Upper lobe of right lung (tissue), 1 donor: ENCODE measurements around the gene SLC22A5. TPM values are rescaled to one million over a fixed set of nuclear protein-coding genes. Genes with fewer than 3 reads are reported as not detected.

Experiments
- ATAC-seq: fragments of 200-7000 bp; cut with Tn5 transposase; one replicate; pipeline ENCODE4 v1.9.1; 2020; ENCODE audit warnings: mild to moderate bottlenecking, moderate library complexity
- DNase-seq: peaks from one replicate; pipeline ENCODE4 v3.0.0-alpha.2; 2020
- H3K27ac ChIP-seq: fragments of 200-600 bp; one replicate; pipeline ENCODE4 v1.8.0; 2022
- H3K27me3 ChIP-seq: fragments of 200-600 bp; one replicate; pipeline ENCODE4 v1.8.0; 2022; ENCODE audit warnings: mild to moderate bottlenecking
- H3K36me3 ChIP-seq: fragments of 200-600 bp; one replicate; pipeline ENCODE4 v1.8.0; 2022
- H3K4me1 ChIP-seq: fragments of 200-600 bp; one replicate; pipeline ENCODE4 v1.8.0; 2022
- H3K4me3 ChIP-seq: fragments of 200-600 bp; one replicate; pipeline ENCODE4 v1.8.0; 2022; ENCODE audit warnings: mild to moderate bottlenecking
- H3K9me3 ChIP-seq: fragments of 200-600 bp; one replicate; pipeline ENCODE4 v1.8.0; 2022
- intact Hi-C: fragments of 100-400 bp; cut with DNase I; formaldehyde crosslinking; loops from one replicate; pipeline ENCODE4 v1.11.0; 2022
- total RNA-seq: library from RNA; stranded (reverse); fragmentation: NEBNext Ultra II Directional; extraction: Animal tissue kit (Norgen Biotek cat#: 25700); gene quantifications from one replicate; pipeline ENCODE4 v1.2.1, GENCODE V29; 2021
- TF ChIP-seq, protein P1 (sequence below): fragments of 200-600 bp; IDR thresholded peaks from one replicate; pipeline ENCODE4 v1.8.0; 2022; ENCODE audit warnings: antibody characterized with exemption
- donor health status: DM: no; HTN: yes; CAD: no; lungs with severe emphysema.

The SLC22A5 gene
- total RNA-seq, 1 donor from 2014 or later = 10.2 TPM

DNA sequence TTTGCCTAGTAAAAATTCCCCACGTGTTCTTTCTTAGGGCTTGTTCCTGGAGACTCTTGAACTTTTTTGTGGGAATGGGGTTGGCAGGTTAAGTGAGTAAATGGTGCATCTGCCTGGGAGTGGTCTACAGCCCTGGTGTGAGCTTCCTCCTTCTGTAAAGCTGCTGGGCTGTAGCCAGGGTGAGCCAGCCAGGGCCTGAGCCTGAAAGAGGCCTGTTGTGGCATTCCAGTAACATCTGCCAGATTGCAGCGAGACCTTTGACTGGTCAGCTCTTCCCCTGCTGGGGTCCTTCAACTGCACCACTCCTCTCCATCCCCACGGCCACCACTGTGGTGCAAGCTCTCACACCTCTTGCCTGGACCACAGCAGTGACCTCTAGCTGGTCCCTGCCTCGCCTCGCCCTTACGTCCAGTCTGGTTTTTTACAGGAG lies 47.5 kb downstream of the SLC22A5 start:
- Histone ChIP-seq H3K4me3 (no peak overlapping the region), H3K9me3 (no peaks in the 10 kb centered on the region), H3K4me1 (peaks cover 93% of the 10 kb centered on the region), H3K27ac (peak overlapping the region; percentile 59), H3K27me3 (no peaks in the 10 kb centered on the region), H3K36me3 (peaks cover 4% of the 10 kb centered on the region)
- intact Hi-C loops = loop anchor here (5.0 kb wide), 1 partner anchor 70 kb away; no protein-coding TSS in a partner anchor
- TF ChIP-seq, protein P1, sequence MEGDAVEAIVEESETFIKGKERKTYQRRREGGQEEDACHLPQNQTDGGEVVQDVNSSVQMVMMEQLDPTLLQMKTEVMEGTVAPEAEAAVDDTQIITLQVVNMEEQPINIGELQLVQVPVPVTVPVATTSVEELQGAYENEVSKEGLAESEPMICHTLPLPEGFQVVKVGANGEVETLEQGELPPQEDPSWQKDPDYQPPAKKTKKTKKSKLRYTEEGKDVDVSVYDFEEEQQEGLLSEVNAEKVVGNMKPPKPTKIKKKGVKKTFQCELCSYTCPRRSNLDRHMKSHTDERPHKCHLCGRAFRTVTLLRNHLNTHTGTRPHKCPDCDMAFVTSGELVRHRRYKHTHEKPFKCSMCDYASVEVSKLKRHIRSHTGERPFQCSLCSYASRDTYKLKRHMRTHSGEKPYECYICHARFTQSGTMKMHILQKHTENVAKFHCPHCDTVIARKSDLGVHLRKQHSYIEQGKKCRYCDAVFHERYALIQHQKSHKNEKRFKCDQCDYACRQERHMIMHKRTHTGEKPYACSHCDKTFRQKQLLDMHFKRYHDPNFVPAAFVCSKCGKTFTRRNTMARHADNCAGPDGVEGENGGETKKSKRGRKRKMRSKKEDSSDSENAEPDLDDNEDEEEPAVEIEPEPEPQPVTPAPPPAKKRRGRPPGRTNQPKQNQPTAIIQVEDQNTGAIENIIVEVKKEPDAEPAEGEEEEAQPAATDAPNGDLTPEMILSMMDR = no peak
- DNase-seq (no peak), ATAC-seq (peak; percentile 38)

DNA sequence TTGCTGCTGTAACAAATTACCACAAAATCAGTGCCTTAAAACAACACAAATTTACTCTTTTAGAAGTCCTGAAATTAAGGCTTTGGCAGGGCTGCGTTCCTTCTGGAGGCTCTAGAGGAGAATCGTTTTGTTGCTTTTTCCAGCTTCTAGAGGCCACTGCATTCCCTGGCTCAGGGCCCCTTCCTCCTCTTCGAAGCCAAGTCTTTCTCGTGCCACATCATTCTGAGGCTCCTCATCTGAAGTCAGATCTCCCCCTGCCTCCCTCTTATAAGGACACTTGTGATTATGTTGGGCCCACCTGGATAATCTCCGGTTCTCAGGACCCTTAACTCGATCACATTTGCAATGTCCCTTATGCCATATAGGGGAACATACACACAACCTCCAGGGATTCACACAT lies 48.0 kb downstream of the SLC22A5 start:
- peaks cover 4% of the 10 kb centered on the region for H3K36me3 ChIP-seq
- TF ChIP-seq, protein P1 = no peak
- H3K4me3 ChIP-seq = no peak overlapping the region
- intact Hi-C loops = loop anchor here (5.0 kb wide), 1 partner anchor 70 kb away; no protein-coding TSS in a partner anchor
- no peak for DNase-seq
- H3K27me3 ChIP-seq = no peaks in the 10 kb centered on the region
- peaks cover 93% of the 10 kb centered on the region for H3K4me1 ChIP-seq
- no peak for ATAC-seq
- no peaks in the 10 kb centered on the region for H3K9me3 ChIP-seq
- H3K27ac ChIP-seq = peak overlapping the region; percentile 59

DNA sequence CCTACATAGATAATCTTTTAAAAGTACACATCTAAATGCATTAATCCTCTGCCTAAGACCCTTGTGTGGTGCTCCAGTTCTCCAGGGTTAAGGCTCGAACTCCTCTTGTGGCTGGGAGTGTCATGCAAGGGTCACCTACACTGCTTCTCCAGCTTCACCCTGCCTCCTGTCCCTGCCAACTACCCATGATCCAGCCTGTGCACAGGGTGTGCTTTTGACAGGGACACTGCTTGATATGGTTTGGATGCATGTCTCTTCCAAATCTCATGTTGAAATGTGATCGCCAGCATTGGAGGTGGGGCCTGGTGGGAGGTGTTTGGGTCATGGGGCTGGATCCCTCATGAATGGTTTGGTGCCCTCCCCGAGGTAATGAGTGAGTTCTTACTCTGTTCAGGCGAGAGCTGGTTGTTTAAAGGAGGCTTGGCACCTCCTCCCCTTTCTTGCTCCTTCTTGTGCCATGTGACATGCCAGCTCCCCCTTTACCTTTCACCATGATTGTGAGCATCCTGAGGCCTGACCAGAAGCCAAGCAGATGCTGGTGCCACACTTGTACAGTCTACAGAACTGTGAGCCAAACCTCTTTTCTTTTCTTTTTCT lies 48.5 kb downstream of the SLC22A5 start:
- Histone ChIP-seq H3K27me3 (no peaks in the 10 kb centered on the region), H3K4me1 (peaks cover 93% of the 10 kb centered on the region), H3K4me3 (no peak overlapping the region), H3K27ac (peak overlapping the region; percentile 59), H3K9me3 (no peaks in the 10 kb centered on the region), H3K36me3 (peaks cover 4% of the 10 kb centered on the region)
- ATAC-seq (no peak), DNase-seq (no peak)
- TF ChIP-seq, protein P1 = no peak
- intact Hi-C loops = loop anchor here (5.0 kb wide), 1 partner anchor 69 kb away; no protein-coding TSS in a partner anchor

DNA sequence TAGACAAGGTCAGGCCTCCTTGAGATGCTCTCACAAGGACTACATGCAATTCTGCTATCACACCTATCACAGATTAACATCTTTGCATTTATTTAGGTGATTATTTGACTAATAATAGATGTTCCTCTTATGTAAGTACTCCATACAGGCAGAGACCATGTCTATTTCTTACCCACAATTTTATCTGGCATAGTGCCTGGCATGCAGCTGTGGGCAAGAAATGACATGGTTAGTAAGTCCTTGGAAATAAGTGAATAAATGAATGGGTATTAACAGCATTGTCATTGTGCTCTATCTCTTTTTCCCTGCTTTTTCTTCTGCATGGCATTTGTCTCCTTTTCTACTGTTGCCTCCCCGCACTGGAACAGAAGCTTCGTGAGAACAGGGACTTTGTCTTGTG lies 49.4 kb downstream of the SLC22A5 start:
- Histone ChIP-seq H3K4me1 (peaks cover 94% of the 10 kb centered on the region), H3K9me3 (no peaks in the 10 kb centered on the region), H3K36me3 (peaks cover 4% of the 10 kb centered on the region), H3K4me3 (no peak overlapping the region), H3K27me3 (no peaks in the 10 kb centered on the region), H3K27ac (peak overlapping the region; percentile 83)
- TF ChIP-seq, protein P1 = no peak
- intact Hi-C loops = loop anchor here (5.0 kb wide), 1 partner anchor 68 kb away; no protein-coding TSS in a partner anchor
- DNase-seq (no peak), ATAC-seq (no peak)

DNA sequence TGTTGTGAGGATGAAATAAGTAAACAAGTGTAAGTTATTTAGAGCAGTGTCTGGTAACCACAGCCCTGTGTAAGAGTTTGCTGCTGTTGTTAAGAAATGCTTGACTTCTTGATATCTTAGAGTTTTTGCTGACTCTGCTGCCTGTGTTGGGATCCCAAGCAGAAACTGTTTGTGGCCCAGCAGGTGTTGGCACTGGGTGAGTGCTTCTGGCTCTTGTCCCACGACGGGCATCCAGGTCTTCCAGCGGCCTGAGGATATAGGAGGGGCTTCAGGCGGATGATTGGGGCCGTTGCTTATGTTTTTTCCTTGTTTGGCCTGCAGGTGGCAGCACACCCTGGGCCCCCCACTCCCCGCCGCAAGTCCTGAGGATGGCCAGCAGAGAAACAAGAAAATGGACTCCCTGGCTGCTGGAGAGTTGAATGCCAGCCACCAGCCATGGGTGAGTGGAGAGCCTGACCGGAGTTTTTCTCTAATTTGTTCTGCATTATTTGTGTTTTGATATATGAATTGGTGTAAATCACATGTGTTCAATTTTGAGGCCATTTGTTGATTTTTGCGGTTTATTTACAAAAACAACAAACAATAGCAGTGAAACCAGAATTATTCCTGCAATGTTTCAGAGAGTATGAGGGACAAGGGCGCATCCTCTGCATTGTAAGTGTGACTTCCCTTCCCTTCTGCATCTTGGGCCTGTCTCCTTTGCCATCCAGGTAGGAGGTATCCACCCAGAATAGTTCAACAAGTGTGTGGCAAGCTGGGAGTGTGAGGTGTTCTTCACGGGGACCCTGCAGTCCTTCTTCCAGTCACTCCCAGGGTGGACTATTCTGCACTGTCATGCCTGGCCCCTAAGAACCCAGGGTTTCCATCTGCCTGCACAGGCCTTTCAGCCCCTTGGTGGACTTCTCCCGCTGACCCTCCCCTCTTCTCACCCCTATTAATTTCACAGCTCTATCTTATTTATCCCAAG lies 50.3 kb downstream of the SLC22A5 start:
- TF ChIP-seq, protein P1 = peak; percentile 88
- H3K36me3 ChIP-seq = peaks cover 4% of the 10 kb centered on the region
- DNase-seq (peak; percentile 83), ATAC-seq (peak; percentile 86)
- intact Hi-C loops = loop anchor here (5.0 kb wide), 1 partner anchor 68 kb away; no protein-coding TSS in a partner anchor
- peaks cover 93% of the 10 kb centered on the region for H3K4me1 ChIP-seq
- H3K27me3 ChIP-seq = no peaks in the 10 kb centered on the region
- H3K9me3 ChIP-seq = no peaks in the 10 kb centered on the region
- peak overlapping the region; percentile 83 for H3K27ac ChIP-seq
- H3K4me3 ChIP-seq = no peak overlapping the region
